8988T (cell line): Measurements from ENCODE around the gene ARR3.
"Not testable (repeated sequence)": the region's sequence is repeated elsewhere in the genome, so short reads cannot be mapped to it uniquely, and the experiment has no call there.

Experiments used
- DNase-seq: peaks from one replicate; pipeline ENCODE4 v3.0.0; 2011

Gene ARR3

DNA sequence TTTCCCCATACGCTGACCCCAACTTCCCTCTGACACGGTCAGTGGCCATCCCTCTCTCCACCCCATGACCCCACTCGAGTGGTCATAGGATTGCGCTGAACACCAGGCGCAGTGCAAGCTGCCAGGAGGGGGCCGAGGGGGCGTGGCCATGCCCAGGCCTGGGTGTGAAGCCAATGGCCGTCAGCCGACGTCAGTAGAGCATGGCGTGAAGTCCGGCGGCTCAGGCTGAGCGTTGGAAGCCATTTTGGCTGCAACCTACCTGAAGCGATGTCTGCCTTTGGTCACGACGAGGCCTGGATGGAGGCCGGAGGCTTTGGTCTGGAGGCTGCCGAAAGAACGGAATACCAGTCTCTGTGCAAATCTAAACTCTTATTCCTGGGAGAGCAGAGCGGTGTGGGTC, 13.8 kb downstream of the ARR3 start, which contains the start of gene RAB41:
RAB41 (plus strand) TSS at position 222 of the 400 bp plus-strand sequence; CDS start at position 268, 46 bp downstream.
- DNase-seq, result no peak

DNA sequence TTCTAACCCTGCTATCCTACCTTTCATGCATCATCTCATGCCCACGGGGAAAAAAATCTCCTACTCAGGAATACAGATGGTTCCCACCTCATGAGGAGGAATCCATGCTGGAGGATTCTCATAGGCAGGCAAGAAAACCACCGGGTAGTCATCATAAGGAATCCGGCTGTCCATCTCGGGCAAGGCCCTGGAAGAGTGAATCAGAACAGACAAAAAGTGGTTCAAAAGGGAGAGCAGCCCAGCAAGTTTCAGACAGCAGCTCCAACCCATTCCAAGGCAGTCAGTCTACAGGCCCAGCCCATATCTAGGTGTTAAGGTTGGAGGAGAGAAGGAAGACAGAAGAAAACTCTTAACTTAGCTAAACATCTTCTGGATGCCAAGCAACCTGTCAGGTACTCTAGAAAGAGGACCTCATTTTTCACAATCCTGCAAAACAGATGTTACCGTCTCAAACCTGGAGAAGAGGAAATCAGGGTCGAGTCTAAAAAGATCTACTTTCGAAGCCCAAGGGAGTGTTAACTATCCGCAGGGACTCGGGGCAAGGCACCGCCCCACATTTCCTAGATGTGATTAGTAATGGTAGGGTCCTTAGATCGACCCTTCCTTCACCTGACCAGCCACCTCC, 21.1 kb downstream of the ARR3 start:
- no peak for DNase-seq

GRCh38 chrX:70289793-70290770, 21.9 kb downstream of the ARR3 start, which contains the start of the genes KIF4A and PDZD11:
Gene KIF4A (plus strand): TSS chrX:70290104. CDS start chrX:70290459, 355 bp downstream.
Gene PDZD11 (minus strand): TSS chrX:70289927. CDS start chrX:70289341, 586 bp downstream.
- peak; percentile 63 for DNase-seq

DNA sequence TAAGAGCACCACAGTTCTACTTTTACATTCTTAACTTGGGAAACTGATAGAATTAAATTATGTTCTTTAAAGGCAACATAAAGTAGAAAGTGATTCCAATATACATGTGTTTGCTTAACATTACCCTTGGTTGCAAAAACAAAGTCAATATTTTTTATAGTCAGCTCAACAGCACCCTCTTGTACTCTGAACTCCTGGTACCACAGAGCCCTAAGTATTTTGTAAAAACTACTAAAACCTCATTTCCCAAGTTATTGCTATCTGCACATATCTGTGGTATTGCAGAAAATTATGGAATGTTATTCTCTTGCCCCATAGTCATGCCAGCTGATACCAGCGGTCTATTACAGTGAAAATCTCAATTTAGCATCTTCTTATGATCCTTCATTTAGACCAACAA, 24.7 kb downstream of the ARR3 start:
- DNase-seq, result no peak

DNA sequence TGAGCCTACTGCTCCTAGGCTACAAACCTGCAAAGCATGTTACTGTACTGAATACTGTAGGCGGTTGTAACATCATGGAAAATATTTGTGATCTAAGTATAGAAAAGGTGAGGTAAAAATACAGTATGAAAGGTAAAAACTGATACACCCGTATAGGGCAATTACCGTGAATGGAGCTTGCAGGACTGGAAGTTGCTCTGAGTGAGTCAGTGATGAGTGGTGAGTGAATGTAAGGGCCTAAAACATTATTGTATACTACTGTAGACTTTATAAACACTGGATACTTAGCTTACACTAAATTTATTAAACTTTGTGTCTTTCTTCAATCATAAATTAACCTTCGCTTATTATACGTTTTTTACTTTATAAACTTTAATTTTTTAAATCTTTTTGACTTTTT, 25.5 kb downstream of the ARR3 start:
- DNase-seq, result no peak

DNA sequence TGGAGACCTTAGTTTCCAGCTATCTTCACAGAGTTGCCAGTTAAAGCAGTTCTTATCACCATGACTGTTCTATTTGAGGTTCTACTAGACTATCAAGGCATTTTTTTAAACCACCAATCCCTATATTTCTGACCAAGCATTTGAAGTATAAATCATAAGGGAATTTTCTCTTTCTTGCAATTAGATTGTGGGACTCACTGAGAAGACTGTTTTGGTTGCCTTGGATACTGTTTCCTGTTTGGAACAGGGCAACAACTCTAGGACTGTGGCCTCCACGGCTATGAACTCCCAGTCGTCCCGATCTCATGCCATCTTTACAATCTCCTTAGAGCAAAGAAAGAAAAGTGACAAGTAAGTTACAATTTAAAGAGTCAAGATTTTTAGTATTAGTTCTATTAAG, 33.6 kb downstream of the ARR3 start:
- DNase-seq, result no peak

- DNase-seq, result no peak
Observed at GRCh38 chrX:70313503-70313902, 45.4 kb downstream of the ARR3 start.

DNA sequence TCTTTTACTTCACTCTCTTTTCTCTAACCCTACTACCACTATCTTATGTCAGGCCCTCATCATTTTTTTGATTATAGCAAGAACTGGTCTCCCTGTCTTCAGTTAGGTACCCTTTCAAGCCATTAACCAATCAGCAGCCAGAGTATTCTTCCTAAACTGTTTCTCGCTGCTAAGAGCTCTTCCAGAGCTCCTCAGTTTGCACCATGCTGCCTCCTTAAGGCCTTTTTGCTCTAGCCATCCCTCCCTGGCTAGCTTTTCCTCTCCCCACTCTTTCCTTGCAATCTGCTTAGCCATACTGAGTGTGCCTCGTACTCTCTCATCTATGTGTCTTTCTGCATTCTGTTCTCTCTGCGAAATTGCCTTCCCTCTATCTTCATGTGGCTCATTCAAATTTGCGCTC, 54.6 kb downstream of the ARR3 start:
- no peak for DNase-seq

- not testable (repeated sequence) for DNase-seq
Observed at GRCh38 chrX:70323628-70324027, 55.5 kb downstream of the ARR3 start.

GRCh38 chrX:70324326-70324725, 56.2 kb downstream of the ARR3 start:
- DNase-seq, result no peak

GRCh38 chrX:70331161-70331560, 63.0 kb downstream of the ARR3 start:
- DNase-seq, result no peak
